HG03442 (cell line): ENCODE measurements around the gene CNTN5.

ENCODE experiments used
- ATAC-seq: cut with Tn5 transposase; IDR thresholded peaks from one replicate; pipeline ENCODE4 v1.9.1; 2021; ENCODE audit warnings: mild to moderate bottlenecking, moderate library complexity; ENCODE audit not compliant: unreplicated experiment

CNTN5 gene

GRCh38 chr11:100396266-100396665, 1375.5 kb downstream of the CNTN5 start:
- no peak for ATAC-seq

GRCh38 chr11:100397401-100397800, 1376.7 kb downstream of the CNTN5 start:
- ATAC-seq: no peak

DNA sequence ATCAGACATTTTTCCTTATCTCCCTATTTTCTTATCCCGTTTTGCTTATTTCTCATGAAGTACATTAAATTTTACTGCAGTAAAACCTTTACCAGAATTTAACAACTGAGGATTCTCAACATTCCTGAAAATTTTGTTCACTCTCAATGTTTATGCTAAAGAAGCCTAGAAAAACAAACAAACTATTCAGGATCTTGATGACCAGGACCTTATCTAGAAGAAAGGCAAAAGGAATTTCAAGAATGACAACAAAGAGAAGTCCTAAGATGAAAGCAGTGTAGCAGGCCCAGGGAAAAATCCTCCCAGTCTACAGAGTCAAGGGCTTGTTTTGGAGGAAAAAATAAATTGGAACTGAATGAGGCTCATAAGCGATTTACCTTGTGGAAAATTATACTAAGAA, 1383.1 kb downstream of the CNTN5 start:
- no peak for ATAC-seq

GRCh38 chr11:100404907-100405306, 1384.2 kb downstream of the CNTN5 start:
- no peak for ATAC-seq
